ENCODE results near the gene APOM.

Gene APOM

DNA sequence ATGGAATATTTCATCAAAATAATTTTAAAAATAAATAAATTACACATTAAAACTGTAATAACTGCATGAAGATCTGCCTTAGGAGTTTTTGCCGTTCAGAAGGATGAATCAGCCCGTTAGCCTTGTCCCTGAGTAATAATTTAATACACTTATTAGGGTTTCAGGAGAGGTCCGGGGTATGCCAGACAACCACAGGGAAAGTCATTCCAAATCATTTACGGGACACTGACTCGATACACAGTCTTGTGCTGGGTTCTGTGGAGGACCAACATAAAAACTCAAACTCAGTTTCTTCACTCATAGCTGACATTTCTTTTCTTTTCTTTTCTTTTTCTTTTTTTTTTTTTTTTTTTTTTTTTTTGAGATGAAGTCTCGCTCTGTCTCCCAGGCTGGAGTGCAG, 50.2 kb downstream of the APOM start:
- H3K79me2 ChIP-seq (ENCODE audit: insufficient read depth, low read length) = 0 out of 2 replicates have a peak, but pooled peaks cover 5% of the 10 kb centered on the region
- H2AFZ ChIP-seq (ENCODE audit: low read length) = no peak overlapping the region
- no peak overlapping the region for H3K27ac ChIP-seq (ENCODE audit: low read depth, low read length, poor library complexity, severe bottlenecking)
- H3K9me3 ChIP-seq (ENCODE audit: low read length) = no peaks in the 10 kb centered on the region
- peaks cover 21% of the 10 kb centered on the region for H3K4me1 ChIP-seq (ENCODE audit: insufficient read depth, low read length, severe bottlenecking)
- no peaks in the 10 kb centered on the region for H3K36me3 ChIP-seq (ENCODE audit: insufficient read depth, low read length)
- TF ChIP-seq EZH2 (IDR thresholded peaks at IDR 0.05; ENCODE audit: borderline replicate concordance, low read length) = no peak
- TF ChIP-seq, protein P1, sequence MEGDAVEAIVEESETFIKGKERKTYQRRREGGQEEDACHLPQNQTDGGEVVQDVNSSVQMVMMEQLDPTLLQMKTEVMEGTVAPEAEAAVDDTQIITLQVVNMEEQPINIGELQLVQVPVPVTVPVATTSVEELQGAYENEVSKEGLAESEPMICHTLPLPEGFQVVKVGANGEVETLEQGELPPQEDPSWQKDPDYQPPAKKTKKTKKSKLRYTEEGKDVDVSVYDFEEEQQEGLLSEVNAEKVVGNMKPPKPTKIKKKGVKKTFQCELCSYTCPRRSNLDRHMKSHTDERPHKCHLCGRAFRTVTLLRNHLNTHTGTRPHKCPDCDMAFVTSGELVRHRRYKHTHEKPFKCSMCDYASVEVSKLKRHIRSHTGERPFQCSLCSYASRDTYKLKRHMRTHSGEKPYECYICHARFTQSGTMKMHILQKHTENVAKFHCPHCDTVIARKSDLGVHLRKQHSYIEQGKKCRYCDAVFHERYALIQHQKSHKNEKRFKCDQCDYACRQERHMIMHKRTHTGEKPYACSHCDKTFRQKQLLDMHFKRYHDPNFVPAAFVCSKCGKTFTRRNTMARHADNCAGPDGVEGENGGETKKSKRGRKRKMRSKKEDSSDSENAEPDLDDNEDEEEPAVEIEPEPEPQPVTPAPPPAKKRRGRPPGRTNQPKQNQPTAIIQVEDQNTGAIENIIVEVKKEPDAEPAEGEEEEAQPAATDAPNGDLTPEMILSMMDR (IDR thresholded peaks at IDR 0.05; ENCODE audit: low read length) = no peak
- H3K9ac ChIP-seq (ENCODE audit: low read length) = no peak overlapping the region
- H3K4me2 ChIP-seq (ENCODE audit: low read length) = no peak overlapping the region
- no peaks in the 10 kb centered on the region for H4K20me1 ChIP-seq (ENCODE audit: insufficient read depth, low read length)
- H3K27me3 ChIP-seq (ENCODE audit: insufficient read depth, low read length) = 0 out of 2 replicates have a peak, but pooled peaks cover 4% of the 10 kb centered on the region
- no peaks in the 10 kb centered on the region for H3F3A ChIP-seq (ENCODE audit: insufficient read depth, low read length)
- no peaks in the 10 kb centered on the region for H3K9me2 ChIP-seq (ENCODE audit: low read depth, low read length)
- H3K4me3 ChIP-seq (ENCODE audit: low read depth, low read length, poor library complexity, severe bottlenecking) = no peak overlapping the region

DNA sequence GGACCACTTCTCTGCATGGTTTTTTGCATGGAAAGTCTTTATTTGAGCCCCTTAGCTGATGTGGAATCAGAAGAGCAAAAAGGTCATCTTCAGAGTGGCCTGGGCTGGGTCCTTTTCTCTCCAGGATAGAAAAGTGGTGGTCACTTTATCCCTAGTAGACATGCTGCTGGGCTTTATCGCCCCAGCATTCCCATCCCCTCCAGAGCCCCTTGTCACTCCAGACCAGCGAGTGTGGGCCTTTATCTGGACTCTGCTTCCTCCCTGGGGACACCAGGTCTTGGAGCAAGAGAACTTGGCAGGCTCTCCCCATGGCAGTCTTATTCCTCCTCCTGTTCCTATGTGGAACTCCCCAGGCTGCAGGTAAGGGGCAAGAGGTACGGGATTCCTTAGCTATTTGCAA, 50.9 kb downstream of the APOM start, which contains the start of gene LY6G6F:
Gene LY6G6F (plus strand): TSS at position 268 of the 400 bp plus-strand sequence. CDS start 41 bp downstream, at position 309.
- Histone ChIP-seq H3K9me3 (ENCODE audit: low read length) (no peaks in the 10 kb centered on the region), H3K4me2 (ENCODE audit: low read length) (no peak within 1 kb of the TSS), H3K4me3 (ENCODE audit: low read depth, low read length, poor library complexity, severe bottlenecking) (no peak within 1 kb of the TSS), H3K79me2 (ENCODE audit: insufficient read depth, low read length) (0 out of 2 replicates have a peak, but pooled peaks cover 5% of the 10 kb centered on the region), H3K9me2 (ENCODE audit: low read depth, low read length) (no peaks in the 10 kb centered on the region), H4K20me1 (ENCODE audit: insufficient read depth, low read length) (no peaks in the 10 kb centered on the region), H3K4me1 (ENCODE audit: insufficient read depth, low read length, severe bottlenecking) (peaks cover 15% of the 10 kb centered on the region), H3K36me3 (ENCODE audit: insufficient read depth, low read length) (no peaks in the 10 kb centered on the region), H3K27me3 (ENCODE audit: insufficient read depth, low read length) (0 out of 2 replicates have a peak, but pooled peaks cover 4% of the 10 kb centered on the region), H2AFZ (ENCODE audit: low read length) (no peak within 1 kb of the TSS), H3F3A (ENCODE audit: insufficient read depth, low read length) (no peaks in the 10 kb centered on the region), H3K27ac (ENCODE audit: low read depth, low read length, poor library complexity, severe bottlenecking) (no peak within 1 kb of the TSS), H3K9ac (ENCODE audit: low read length) (no peak within 1 kb of the TSS)
- TF ChIP-seq EZH2 (IDR thresholded peaks at IDR 0.05; ENCODE audit: borderline replicate concordance, low read length) = no peak
- TF ChIP-seq, protein P1 (IDR thresholded peaks at IDR 0.05; ENCODE audit: low read length) = no peak

DNA sequence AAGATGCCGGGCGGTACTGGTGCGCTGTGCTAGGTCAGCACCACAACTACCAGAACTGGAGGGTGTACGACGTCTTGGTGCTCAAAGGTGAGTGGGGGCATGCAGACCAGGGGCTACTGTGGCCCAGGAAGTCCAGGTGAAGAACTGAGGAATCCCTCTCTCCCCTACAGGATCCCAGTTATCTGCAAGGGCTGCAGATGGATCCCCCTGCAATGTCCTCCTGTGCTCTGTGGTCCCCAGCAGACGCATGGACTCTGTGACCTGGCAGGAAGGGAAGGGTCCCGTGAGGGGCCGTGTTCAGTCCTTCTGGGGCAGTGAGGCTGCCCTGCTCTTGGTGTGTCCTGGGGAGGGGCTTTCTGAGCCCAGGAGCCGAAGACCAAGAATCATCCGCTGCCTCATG, 52.0 kb downstream of the APOM start:
- 0 out of 2 replicates have a peak, but pooled peaks cover 9% of the 10 kb centered on the region for H3K27me3 ChIP-seq (ENCODE audit: insufficient read depth, low read length)
- H3K4me2 ChIP-seq (ENCODE audit: low read length) = no peak overlapping the region
- peaks cover 6% of the 10 kb centered on the region for H3K4me1 ChIP-seq (ENCODE audit: insufficient read depth, low read length, severe bottlenecking)
- no peaks in the 10 kb centered on the region for H3K9me2 ChIP-seq (ENCODE audit: low read depth, low read length)
- H3K36me3 ChIP-seq (ENCODE audit: insufficient read depth, low read length) = no peaks in the 10 kb centered on the region
- no peak overlapping the region for H2AFZ ChIP-seq (ENCODE audit: low read length)
- H3F3A ChIP-seq (ENCODE audit: insufficient read depth, low read length) = no peaks in the 10 kb centered on the region
- H3K79me2 ChIP-seq (ENCODE audit: insufficient read depth, low read length) = no peaks in the 10 kb centered on the region
- no peak for TF ChIP-seq EZH2 (IDR thresholded peaks at IDR 0.05; ENCODE audit: borderline replicate concordance, low read length)
- TF ChIP-seq, protein P1 (IDR thresholded peaks at IDR 0.05; ENCODE audit: low read length) = no peak
- no peaks in the 10 kb centered on the region for H4K20me1 ChIP-seq (ENCODE audit: insufficient read depth, low read length)
- H3K9ac ChIP-seq (ENCODE audit: low read length) = no peak overlapping the region
- no peak overlapping the region for H3K27ac ChIP-seq (ENCODE audit: low read depth, low read length, poor library complexity, severe bottlenecking)
- H3K4me3 ChIP-seq (ENCODE audit: low read depth, low read length, poor library complexity, severe bottlenecking) = no peak overlapping the region
- H3K9me3 ChIP-seq (ENCODE audit: low read length) = no peaks in the 10 kb centered on the region
